ENCODE measurements around the gene NHLRC4.

NHLRC4 gene

GRCh38 chr16:554640-555365 lies 12.0 kb upstream of the NHLRC4 start:
- DNase-seq, result no peak

DNA sequence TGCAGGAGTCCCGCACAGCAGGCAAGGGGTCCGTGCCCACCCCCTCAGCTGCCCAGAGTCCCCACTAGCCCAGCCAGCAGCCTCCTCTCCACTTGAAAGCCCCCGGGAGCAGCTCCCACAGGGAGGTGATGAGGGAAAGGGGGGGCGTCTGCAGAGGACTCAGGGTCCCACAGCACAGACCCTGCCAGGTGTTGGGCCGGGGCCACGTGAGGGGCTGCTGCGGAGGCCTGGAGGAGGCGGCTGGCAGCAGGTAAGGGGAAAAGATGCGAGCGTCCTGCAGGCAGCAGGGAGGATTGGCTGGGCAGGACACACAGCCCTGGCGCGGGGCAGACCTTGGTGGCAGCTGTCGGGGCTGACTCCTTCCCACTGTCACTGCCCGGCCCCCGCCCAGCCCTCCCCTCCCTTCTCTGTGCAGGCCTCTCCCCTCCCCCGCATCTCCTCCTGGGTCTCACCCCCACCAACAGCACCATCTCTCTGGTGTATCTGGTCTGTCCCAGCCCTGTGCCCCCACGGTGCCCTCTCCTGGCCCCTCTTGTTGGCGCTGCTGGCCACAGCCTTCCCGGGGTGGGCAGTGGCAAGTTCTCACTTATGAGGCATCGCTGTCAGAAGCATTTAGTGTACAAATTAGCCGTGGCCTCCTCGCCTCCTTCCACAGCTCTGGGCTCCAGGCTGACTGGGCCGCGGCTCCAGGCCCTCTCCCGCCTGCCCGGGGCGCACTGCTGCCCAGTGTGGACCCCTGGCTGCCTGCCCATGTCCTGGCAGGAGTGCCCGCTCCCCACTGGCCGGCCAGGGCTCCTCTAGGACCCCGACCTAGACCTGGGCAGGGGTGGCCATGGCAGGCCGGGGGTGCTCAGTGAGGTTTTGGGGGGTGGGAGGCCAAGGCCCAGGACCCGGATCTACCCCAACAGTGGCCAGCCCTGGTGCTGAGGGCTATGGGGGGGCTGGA lies 11.0 kb upstream of the NHLRC4 start:
- DNase-seq, result no peak

GRCh38 chr16:556474-557173 lies 10.2 kb upstream of the NHLRC4 start:
- no peak for DNase-seq

DNA sequence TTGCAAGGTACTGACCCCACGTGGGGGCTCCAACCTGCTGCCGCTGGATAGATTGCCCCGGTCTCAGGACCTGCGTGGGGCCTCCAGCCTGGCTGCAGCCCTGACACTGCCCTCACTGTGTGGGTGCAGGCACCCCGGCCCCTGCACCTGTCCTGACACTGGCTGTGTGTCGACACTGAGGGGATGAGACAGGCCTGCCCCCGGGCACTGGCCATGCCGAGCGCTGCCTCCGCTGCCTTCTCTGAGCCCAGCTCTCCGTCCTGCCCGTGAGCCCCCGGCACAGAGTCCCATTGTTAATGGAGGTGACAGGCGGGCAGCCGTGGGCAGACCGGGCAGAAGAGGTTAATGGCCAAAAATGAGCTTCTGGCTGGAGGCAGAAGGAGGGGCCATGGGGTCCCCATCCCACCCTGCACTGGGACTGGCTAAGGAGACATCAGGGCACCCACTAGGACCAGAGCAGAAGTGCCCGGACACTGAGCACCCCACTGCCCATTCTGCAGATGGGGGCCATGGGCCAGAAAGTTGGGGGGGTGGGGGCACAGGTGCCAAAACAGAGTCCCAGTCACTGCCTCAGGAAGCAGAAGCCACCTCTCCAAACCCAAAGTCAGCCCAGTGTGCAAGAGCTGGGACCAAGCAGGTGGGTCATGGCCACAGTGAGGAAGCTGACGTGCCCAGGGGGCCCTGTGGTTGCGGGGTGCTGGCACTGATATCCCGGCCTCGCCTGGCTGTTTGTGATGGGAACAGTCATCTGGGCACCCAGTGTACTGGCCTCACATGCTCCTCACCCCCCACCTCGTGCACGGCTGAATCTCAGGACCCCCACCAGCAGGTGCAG lies 9.1 kb upstream of the NHLRC4 start:
- no peak for DNase-seq

- DNase-seq, result no peak
Measured at GRCh38 chr16:558298-559020, 8.3 kb upstream of the NHLRC4 start.

DNA sequence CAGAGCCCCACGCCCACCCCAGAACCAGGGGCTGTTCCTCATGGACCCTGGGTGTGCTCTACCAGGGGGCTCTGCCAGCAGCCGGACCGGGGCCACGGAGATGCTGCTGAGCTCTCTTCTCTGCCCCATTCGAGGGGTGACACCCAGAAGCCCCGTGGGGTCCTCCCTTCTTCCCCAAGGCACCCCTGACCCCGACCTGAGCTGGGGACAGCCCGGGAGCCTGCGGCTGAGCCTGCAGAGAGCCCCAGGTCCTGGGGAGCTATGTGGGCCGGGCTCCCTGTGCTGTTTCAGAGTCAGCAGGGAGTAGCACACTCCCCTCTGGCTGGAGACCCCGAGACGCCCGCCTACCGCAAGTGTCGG lies 7.8 kb upstream of the NHLRC4 start:
- DNase-seq, result no peak

- DNase-seq, result no peak
Measured at GRCh38 chr16:559411-560203, 7.2 kb upstream of the NHLRC4 start.

DNA sequence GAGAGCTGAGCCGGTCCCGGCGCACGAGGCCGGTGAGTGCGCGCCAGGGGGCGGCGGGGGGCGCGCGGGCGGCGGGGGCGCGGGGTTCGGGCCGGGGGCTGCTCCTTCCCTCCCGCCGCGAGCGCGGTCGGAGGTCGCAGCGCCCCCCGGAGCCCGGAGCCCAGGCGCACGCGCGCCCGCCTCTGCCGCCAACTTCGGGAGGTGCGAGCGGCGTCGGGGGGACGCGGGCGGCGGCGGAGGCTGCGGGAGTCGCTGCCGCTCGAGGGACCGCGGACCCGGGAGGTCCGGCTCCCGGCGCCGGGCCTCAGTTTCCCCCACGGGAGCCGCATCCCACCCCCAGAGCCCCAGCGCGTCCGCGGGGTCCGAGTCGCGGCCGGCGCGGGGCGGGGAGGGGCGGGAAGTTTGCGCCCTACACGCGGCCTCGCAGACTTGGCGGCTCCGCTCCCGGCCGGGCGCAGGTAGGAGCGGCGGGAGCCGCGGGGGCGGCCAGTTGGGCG lies 6.6 kb upstream of the NHLRC4 start, which contains the start of gene PRR35:
PRR35 (plus strand) TSS at position 191 of the 497 bp plus-strand sequence. CDS start 2,901 bp downstream, outside the sequence.
- no peak for DNase-seq

DNA sequence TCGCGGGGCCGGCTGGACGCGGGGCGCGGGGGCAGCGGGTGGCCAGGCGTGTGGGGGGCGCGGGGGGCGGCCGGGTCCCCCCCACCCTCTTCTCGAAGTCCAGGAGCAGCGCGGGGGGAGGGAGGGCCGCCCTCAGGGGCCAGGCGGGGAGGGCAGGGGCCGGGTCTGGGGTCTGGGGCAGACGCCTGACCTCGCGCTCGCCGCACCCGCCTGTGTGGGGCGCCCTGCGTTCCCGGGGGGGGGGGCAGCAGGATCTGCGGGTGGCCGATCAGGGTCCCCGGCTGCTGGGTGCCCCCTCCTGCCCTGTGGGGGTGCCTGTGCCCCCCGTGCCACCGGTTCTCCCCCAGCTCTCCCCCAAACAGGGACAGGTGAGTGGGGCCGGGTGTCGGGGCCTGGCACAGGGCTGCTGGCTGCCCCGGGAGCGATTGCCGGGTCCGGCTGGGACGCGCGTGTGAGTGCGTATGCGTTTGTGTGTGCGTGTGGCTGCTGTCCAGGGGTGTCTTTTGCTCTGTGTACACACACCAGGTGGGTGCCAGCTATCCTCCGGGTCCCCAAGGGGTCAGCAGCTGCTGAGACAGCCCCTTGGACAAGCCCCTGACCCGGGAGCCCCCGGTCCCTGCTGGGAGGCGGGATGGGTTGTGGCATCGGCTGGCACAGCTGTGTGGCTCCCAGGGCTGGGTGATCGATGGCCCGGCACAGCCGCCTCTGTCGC lies 5.9 kb upstream of the NHLRC4 start:
- no peak for DNase-seq

DNA sequence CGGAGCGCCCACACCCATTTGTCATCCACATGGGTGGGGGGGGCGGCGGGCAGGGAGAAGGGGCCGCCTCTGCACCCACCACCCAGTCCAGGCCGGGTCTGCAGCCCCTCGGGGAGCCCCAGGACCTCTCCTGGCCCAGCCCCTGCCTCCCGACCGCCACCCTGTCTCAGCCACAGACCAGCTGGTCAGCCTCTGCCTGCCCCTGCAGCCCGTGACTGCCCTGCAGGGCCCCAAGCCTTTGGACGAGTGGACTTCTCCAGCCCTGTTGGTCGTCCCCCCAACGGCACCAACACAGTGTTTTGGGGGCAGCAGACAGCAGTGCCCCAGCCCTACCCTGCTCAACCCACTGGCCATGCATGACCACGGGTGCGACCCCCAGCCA lies 5.4 kb upstream of the NHLRC4 start:
- DNase-seq, result no peak

DNA sequence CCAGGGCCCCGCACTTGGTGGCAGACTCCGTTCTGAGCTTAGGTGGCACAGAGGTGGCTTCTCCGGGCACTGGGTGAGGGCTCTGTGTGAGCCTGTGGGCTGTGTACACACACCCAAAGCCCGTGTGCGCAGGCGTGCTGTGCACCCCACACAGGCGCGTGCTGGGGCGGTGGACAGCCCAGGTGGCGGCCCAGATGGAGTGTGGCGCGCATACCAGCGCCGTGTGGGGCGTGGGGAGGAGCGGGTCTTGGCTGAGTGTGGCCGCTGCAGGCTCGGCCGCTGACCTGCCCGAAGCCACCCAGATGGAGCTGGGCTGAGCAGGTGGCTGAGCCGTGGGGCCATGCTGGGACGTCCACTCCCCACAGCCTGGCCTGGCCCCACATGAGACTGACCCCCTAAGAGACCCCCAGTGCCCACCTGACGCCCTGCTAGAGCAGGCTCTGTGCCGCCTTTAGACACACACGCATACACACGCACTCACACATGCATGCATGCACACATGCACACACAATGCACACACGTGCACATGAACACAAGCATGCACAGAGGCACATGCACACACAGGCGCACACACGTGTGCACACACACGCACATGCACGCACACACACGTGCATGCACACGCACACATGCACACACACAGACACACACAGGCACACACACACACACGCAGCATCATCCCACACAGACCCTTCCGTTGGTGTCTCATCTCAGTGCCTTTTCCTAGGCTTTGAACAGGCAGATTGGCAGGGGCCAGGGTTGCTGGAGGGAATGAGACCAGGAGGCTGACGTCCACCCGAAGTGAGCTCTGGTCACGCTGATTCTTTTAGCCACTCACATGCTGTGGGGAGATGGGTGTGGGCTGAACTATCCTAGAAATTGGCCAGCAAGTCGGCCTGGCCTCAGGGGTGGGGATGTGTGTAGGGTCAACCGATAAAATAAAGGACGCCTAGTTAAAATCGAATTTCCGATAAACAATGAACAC lies 4.6 kb upstream of the NHLRC4 start:
- no peak for DNase-seq

DNA sequence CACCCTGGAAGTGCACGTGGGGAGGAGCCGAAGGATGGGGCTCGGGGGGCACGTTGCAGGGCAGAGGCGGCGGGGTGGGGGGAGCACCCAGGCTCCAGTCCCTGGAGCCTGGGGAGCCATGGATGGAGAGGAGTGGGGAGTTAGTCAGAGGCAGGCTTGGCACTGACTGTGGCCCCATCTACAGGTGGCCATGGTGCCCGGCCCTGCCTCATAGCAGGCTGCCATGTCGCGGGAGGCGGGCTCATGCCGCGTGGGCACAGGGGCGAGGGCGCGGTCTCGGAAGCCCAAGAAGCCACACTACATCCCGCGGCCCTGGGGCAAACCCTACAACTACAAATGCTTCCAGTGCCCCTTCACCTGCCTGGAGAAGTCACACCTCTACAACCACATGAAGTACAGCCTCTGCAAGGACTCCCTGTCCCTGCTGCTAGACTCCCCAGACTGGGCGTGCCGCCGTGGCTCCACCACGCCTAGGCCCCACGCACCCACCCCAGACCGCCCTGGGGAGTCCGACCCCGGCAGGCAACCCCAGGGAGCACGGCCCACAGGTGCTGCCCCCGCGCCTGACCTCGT lies 3.6 kb upstream of the NHLRC4 start:
- no peak for DNase-seq

GRCh38 chr16:564690-565418 lies 2.0 kb upstream of the NHLRC4 start:
- no peak for DNase-seq

DNA sequence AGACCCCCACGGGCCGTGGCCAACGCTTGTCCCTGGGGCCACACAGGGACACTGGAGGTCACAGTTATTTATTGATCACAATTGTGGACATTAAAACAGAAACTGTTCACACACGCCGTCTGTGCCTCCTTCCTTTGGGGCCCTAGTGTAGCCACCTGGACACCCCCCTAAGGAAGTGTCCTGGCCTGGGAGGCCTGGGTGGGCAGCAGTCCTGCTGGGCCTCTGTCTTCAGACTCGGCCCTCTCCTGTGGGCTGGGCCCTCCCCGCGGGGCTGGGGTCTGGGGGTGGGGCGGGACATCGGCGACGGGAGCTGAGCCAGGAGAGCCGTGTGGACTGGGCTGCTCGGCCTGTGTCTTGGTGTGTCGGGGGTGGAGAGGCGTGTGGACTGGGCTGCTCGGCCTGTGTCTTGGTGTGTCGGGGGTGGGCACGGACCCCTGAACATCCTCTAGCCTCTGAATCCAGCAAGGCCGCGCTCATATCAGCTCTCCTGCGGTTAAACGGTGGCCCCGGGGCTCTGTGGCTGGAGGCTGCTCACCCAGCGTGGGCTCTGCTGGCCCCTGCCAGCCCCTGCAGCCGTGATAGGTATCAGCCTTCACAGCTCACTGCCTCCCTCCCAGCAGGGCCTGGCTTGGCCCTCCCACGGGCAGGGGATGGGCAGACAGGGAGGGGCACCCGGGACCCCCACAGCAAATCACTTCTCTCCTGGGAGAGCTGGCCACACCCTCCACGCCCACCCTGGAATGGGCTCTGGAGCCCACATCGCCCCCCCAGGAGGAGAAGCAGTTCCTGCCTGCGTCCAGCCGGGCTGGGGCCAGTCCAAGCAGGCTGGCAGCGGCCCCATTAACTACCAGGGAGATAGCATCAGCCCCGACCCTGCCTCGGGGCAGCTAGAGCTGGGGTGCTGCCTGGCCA lies 1.1 kb upstream of the NHLRC4 start:
- no peak for DNase-seq

- no peak for DNase-seq
Measured at GRCh38 chr16:567373-568256, 810 bp downstream of the NHLRC4 start.
